Hepatocyte (in vitro differentiated cells): ENCODE results near the gene EML6.

Experiments used
- EZH2 ChIP-seq: fragments of 200-600 bp; sonication (generic); IDR thresholded peaks from 2 replicates; pipeline ENCODE4 v1.6.1; 2016; ENCODE audit warnings: antibody characterized with exemption, mild to moderate bottlenecking, borderline replicate concordance
- TF ChIP-seq, protein P1 (sequence below): fragments of 200-600 bp; sonication (generic); IDR thresholded peaks from 2 replicates; pipeline ENCODE4 v1.5.1; 2016; ENCODE audit warnings: antibody characterized with exemption, mild to moderate bottlenecking; ENCODE audit not compliant: poor library complexity

DNA sequence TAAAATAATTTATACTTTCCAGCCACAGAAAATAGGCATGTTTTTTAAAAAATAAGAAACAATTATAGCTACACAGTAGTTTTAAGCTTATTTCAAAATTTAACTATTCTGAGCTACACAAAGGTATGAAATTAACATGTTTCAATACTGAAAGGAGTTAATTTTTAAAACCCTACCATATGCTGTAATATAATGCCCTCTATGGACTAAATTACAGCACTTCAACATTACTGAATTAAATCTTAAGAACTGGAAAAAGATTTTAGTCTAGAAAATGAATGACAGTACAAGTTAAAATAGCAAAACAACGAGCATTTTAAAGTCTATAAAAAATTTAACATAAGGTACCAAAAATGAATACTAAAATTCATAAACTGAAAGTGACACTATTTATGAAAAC lies 290.5 kb downstream of the EML6 start:
- TF ChIP-seq, protein P1, sequence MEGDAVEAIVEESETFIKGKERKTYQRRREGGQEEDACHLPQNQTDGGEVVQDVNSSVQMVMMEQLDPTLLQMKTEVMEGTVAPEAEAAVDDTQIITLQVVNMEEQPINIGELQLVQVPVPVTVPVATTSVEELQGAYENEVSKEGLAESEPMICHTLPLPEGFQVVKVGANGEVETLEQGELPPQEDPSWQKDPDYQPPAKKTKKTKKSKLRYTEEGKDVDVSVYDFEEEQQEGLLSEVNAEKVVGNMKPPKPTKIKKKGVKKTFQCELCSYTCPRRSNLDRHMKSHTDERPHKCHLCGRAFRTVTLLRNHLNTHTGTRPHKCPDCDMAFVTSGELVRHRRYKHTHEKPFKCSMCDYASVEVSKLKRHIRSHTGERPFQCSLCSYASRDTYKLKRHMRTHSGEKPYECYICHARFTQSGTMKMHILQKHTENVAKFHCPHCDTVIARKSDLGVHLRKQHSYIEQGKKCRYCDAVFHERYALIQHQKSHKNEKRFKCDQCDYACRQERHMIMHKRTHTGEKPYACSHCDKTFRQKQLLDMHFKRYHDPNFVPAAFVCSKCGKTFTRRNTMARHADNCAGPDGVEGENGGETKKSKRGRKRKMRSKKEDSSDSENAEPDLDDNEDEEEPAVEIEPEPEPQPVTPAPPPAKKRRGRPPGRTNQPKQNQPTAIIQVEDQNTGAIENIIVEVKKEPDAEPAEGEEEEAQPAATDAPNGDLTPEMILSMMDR = peak; percentile 42
- no peak for TF ChIP-seq EZH2
